ENCODE data around the gene SMIM5.
"Not testable (repeated sequence)": the region's sequence is repeated elsewhere in the genome, so short reads cannot be mapped to it uniquely, and the experiment has no call there.

Gene SMIM5

GRCh38 chr17:75626496-75627038, 6.7 kb upstream of the SMIM5 start:
- no peak for DNase-seq

- no peak for DNase-seq
These were observed 6.1 kb upstream of the SMIM5 start for GRCh38 chr17:75627094-75627493.

GRCh38 chr17:75628425-75628824, 4.8 kb upstream of the SMIM5 start:
- DNase-seq: no peak

GRCh38 chr17:75629157-75629556, 4.1 kb upstream of the SMIM5 start:
- DNase-seq: no peak

GRCh38 chr17:75630071-75630917, 2.9 kb upstream of the SMIM5 start:
- no peak for DNase-seq

- DNase-seq: no peak
These were observed 1.9 kb upstream of the SMIM5 start for GRCh38 chr17:75631353-75631752.

GRCh38 chr17:75632428-75632827, 806 bp upstream of the SMIM5 start:
- no peak for DNase-seq

- DNase-seq: peak; percentile 57
These were observed 497 bp downstream of the SMIM5 start for GRCh38 chr17:75633486-75634375.

GRCh38 chr17:75634376-75634740, 1.1 kb downstream of the SMIM5 start:
- no peak for DNase-seq

- DNase-seq: no peak
These were observed 1.7 kb downstream of the SMIM5 start for GRCh38 chr17:75634754-75635609.

GRCh38 chr17:75635610-75636202, 2.5 kb downstream of the SMIM5 start:
- DNase-seq: no peak

- DNase-seq: no peak
These were observed 3.3 kb downstream of the SMIM5 start for GRCh38 chr17:75636381-75637142.

GRCh38 chr17:75637143-75637538, 3.9 kb downstream of the SMIM5 start:
- DNase-seq: no peak

- DNase-seq: no peak
These were observed 4.3 kb downstream of the SMIM5 start for GRCh38 chr17:75637551-75637950.

- DNase-seq: not testable (repeated sequence)
These were observed 4.8 kb downstream of the SMIM5 start for GRCh38 chr17:75638039-75638438.

- DNase-seq: no peak
These were observed 5.7 kb downstream of the SMIM5 start for GRCh38 chr17:75638893-75639292.

GRCh38 chr17:75639327-75639726, 6.1 kb downstream of the SMIM5 start:
- no peak for DNase-seq

- DNase-seq: no peak
These were observed 6.7 kb downstream of the SMIM5 start for GRCh38 chr17:75639771-75640555.

GRCh38 chr17:75640556-75641119, 7.4 kb downstream of the SMIM5 start:
- no peak for DNase-seq

GRCh38 chr17:75641343-75641742, 8.1 kb downstream of the SMIM5 start:
- DNase-seq: no peak

Data from CD4-positive, alpha-beta T cell treated with Interleukin-15 for 1 hour (primary cell).